Fibroblast of villous mesenchyme (primary cell): ENCODE measurements around the gene GLB1L3. TPM values are rescaled to one million over a fixed set of nuclear protein-coding genes. Genes with fewer than 3 reads are reported as not detected.

Experiments used
- DNase-seq: peaks from one replicate; pipeline ENCODE4 v3.0.0-alpha.2; 2010; ENCODE audit warnings: low read depth
- H3K4me3 ChIP-seq: 2 replicates; pipeline ENCODE4 v1.5.1; 2011; ENCODE audit warnings: low read depth, mild to moderate bottlenecking, low read length
- CTCF ChIP-seq: IDR thresholded peaks from 2 replicates; pipeline ENCODE4 v1.5.1; 2012; ENCODE audit warnings: low read depth, mild to moderate bottlenecking, low read length; ENCODE audit not compliant: insufficient read depth
- total RNA-seq: library from RNA; depleted of rRNA; stranded (reverse); fragments of >200 nt; gene quantifications from 2 replicates; pipeline ENCODE4 v1.2.3, GENCODE V29; 2012

The GLB1L3 gene
- total RNA-seq, 1 donor: not detected

DNA sequence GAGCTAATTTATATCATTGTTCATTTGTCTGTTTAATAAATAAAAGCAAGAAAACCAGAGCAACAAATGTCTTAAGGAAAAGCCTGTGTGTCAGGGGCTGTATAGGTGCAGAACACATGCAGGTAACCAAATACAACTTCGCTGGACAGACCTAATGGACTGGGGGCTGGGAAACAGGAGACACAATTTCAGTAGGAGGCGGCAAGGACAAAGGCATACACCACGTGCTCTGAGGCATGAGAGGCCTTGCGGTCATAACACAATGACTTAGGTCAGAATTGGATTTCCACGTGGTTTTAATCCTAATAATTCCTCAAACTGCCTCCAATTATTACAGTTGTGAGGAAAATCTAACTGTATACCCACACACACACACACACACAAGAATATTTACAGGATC lies 8.7 kb upstream of the GLB1L3 start:
- no peak for DNase-seq
- no peak for TF ChIP-seq CTCF
- H3K4me3 ChIP-seq: no peak overlapping the region

- TF ChIP-seq CTCF: no peak
- no peak for DNase-seq
- no peak overlapping the region for H3K4me3 ChIP-seq
Measured at GRCh38 chr11:134267966-134268365, 8.2 kb upstream of the GLB1L3 start.

DNA sequence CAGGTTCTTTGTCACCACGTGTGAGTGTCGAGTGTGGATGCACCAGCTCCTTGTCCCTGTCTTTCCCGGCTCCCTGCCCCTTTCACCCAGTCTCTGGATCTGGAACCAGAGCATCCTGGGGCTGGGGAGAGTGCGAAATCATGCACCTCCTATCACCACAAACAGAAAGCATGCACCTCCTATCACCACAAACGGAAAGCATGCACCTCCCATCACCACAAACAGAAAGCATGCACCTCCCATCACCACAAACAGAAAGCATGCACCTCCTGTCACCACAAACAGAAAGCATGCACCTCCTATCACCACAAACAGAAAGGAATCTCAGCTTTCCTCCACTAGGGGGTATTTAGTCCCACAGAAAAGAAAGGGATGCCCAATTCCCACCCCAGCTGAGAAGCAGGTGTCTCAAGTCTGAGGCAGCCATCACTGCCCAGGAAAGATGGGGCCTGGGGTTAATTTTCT lies 5.9 kb upstream of the GLB1L3 start:
- TF ChIP-seq CTCF: peak; percentile 28
- no peak overlapping the region for H3K4me3 ChIP-seq
- DNase-seq: no peak

DNA sequence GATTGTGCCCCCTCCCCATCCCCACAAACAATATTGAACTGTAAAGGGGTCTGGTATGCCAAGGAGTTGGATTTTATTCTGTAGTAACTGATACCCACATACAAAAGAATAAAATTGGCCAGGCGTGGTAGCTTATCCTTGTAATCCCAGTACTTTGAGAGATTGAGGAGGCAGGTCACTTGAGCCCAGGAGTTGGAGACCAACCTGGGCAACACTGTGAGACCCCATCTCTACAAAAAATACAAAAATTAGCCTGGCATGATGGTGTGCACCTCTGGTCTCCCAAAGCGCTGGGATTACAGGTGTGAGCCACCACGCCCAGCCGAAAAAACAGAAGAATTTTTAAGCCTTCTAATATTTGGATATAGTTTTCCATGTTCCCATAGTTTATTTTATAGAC lies 4.2 kb upstream of the GLB1L3 start:
- TF ChIP-seq CTCF: no peak
- no peak overlapping the region for H3K4me3 ChIP-seq
- no peak for DNase-seq

GRCh38 chr11:134272381-134273316 lies 3.5 kb upstream of the GLB1L3 start:
- H3K4me3 ChIP-seq: no peak overlapping the region
- DNase-seq: peak; percentile 66
- TF ChIP-seq CTCF: no peak

GRCh38 chr11:134273317-134273712 lies 2.9 kb upstream of the GLB1L3 start:
- no peak overlapping the region for H3K4me3 ChIP-seq
- TF ChIP-seq CTCF: no peak
- DNase-seq: no peak
